Heart right ventricle (tissue), 16 donors: ENCODE data around the gene ANKRD63. TPM values are rescaled to one million over a fixed set of nuclear protein-coding genes. Genes with fewer than 3 reads are reported as not detected.

ENCODE experiments used
- ATAC-seq, 8 donors: fragments of 200-7000 bp; cut with Tn5 transposase; one replicate each; pipeline ENCODE4 v1.9.1; 2020; ENCODE audit warnings: mild to moderate bottlenecking in 8 of 8, moderate library complexity in 8 of 8, moderate number of reproducible peaks in 1 of 8
- DNase-seq, 2 donors: peaks; one replicate each; pipeline ENCODE4 v3.0.0-alpha.2; 2020
- H3K27ac ChIP-seq, 10 donors: fragments of 200-600 bp; sonication (generic) in 2 of 10; one replicate each; pipeline versions ENCODE4 v1.5.0 to v1.8.0; 2020 to 2022; ENCODE audit warnings: mild to moderate bottlenecking in 3 of 10
- H3K27me3 ChIP-seq, 7 donors: fragments of 200-600 bp; one replicate each; pipeline ENCODE4 v1.8.0; 2021 to 2022; ENCODE audit warnings: mild to moderate bottlenecking in 2 of 7
- H3K36me3 ChIP-seq, 9 donors: fragments of 200-600 bp; sonication (generic) in 1 of 9; one replicate each; pipeline versions ENCODE4 v1.5.0 to v1.8.0; 2020 to 2022; ENCODE audit warnings: mild to moderate bottlenecking in 2 of 9
- H3K4me1 ChIP-seq, 9 donors: fragments of 200-600 bp; sonication (generic) in 1 of 9; one replicate each; pipeline versions ENCODE4 v1.5.0 to v1.8.0; 2020 to 2022; ENCODE audit warnings: mild to moderate bottlenecking in 4 of 9
- H3K4me3 ChIP-seq, 10 donors: fragments of 200-600 bp; sonication (generic) in 2 of 10; one replicate each; pipeline versions ENCODE4 v1.5.0 to v1.8.0; 2020 to 2022; ENCODE audit warnings: mild to moderate bottlenecking in 7 of 10, moderate library complexity in 2 of 10
- H3K9me3 ChIP-seq, 11 donors: fragments of 200-600 bp in 10 of 11; sonication (generic) in 2 of 11; one replicate each; pipeline versions ENCODE4 v1.5.0 to v1.8.0; 2013 to 2022; ENCODE audit warnings: mild to moderate bottlenecking in 2 of 11, control low read depth in 1 of 11, moderate library complexity in 1 of 11
- CTCF ChIP-seq, 9 donors: fragments of 200-600 bp; sonication (generic) in 2 of 9; IDR thresholded peaks; one replicate each; pipeline versions ENCODE4 v1.5.0 to v1.8.0; 2021 to 2022; ENCODE audit warnings: antibody characterized with exemption in 9 of 9, mild to moderate bottlenecking in 5 of 9, moderate library complexity in 1 of 9
- WGBS, 2 donors: extraction: QIAGEN DNeasy Blood & Tissue Kit; methylation state at CpG; one replicate each; pipeline ENCODE4 v1.1.7; 2013; ENCODE audit warnings: inconsistent platforms in 1 of 2; 5-methylcytosine and 5-hydroxymethylcytosine counted together
- intact Hi-C, 10 donors: fragments of 100-400 bp; cut with DNase I; formaldehyde crosslinking; loops; one replicate each; pipeline versions ENCODE4 v1.11.1 to v1.14.2; 2022
- polyA plus RNA-seq, 2 donors: library from polyadenylated mRNA; stranded (reverse); fragments of 200-250 nt; gene quantifications; one replicate each; pipeline ENCODE4 v1.2.3, GENCODE V29; 2013
- total RNA-seq, 10 donors: library from RNA; stranded (reverse); fragmentation: NEBNext Ultra II Directional in 3 of 10; extraction: Animal tissue kit (Norgen Biotek cat#: 25700) in 3 of 10; gene quantifications; one replicate each; pipeline versions ENCODE4 v1.2.1 to v1.2.4, GENCODE V29; 2021 to 2023
- donor health status: Arrhythmogenic right ventricular cardiomyopathy.
- donor health status: ischemic (EF 13 %, LVEDD 7.1; RV severe dilation, severe dysfunction).
- donor health status: healthy with polysubstance abuse.
- donor health status: DM: no; HTN: yes; CAD: no.
- donor health status: DM: no; HTN: no; CAD: no.
- donor health status: ischemic (EF 25% LVEDD 6.9; RV normal size, moderate dysfunction).
- donor health status: ischemic (EF 25% LVEDD 5.7; RV mildly dilated, moderate dysfunction).
- donor health status: healthy.
- donor health status: DM: yes; HTN: yes; CAD: no.
- donor health status: Ischemic cardiomyopathy.
- donor health status: ischemic (EF 35%, LVEDD 5.7; RV mildly dilated, moderate dysfunction).
- donor health status: nonischemic (EF 11% LVEDD 7.7; RV severe dilation, severe dysfunction).
- donor health status: DM: yes; HTN: yes; CAD: no.
- donor health status: PGD.
- donor health status: ischemic (EF 29% LVEDD 5.4; RV normal size, mild dysfunction).
- donor health status: nonischemic (EF 23%, LVEDD 6.1; RV moderate dilation, normal function).

The ANKRD63 gene
- total and polyA plus RNA-seq, 12 donors = 0.26 to 1.9 (median 0.44) TPM; not detected in 8

DNA sequence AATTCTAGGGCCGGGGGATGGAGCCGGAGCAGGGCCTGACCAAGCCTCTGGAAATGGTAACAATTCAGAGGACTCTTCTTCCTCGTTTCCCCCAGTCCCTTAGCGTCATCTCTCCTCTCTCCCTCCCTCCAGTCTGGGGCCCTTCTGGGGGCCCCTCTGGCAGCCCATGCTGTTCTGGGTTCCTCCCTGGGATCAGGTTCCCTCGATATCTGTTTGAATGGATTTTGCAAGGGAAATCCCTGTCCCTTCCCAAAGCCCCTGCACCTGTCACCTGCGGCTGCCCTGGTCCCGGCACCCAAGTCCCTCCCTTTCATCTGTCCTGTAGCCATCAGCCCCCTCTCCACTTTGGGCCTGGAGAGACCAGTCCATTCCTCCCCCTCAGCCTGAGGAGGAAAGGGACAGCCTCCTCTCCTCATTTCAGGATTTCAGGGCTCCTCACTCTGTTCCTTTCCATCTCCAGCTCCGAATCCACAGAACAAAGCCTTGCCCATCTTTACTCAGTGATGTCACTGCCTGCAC lies 26.5 kb upstream of the ANKRD63 start:
- Histone ChIP-seq H3K36me3 (no peaks in the 10 kb centered on the region), H3K27me3 (peaks cover 0 to 3% (median 0%) of the 10 kb centered on the region in 7 donors), H3K4me3 (peak overlapping the region in 1 of 10 donors; percentile 60), H3K4me1 (peaks cover 0 to 48% (median 7%) of the 10 kb centered on the region in 9 donors), H3K9me3 (no peaks in the 10 kb centered on the region), H3K27ac (peak overlapping the region in 1 of 10 donors; percentile 98)
- 74 to 82% methylated on average over 8 of the region's 8 CpGs for WGBS, 2 donors
- intact Hi-C loops = no loop called here
- DNase-seq (no peak), ATAC-seq (no peak)
- no peak for TF ChIP-seq CTCF (IDR thresholded peaks at IDR 0.05)

DNA sequence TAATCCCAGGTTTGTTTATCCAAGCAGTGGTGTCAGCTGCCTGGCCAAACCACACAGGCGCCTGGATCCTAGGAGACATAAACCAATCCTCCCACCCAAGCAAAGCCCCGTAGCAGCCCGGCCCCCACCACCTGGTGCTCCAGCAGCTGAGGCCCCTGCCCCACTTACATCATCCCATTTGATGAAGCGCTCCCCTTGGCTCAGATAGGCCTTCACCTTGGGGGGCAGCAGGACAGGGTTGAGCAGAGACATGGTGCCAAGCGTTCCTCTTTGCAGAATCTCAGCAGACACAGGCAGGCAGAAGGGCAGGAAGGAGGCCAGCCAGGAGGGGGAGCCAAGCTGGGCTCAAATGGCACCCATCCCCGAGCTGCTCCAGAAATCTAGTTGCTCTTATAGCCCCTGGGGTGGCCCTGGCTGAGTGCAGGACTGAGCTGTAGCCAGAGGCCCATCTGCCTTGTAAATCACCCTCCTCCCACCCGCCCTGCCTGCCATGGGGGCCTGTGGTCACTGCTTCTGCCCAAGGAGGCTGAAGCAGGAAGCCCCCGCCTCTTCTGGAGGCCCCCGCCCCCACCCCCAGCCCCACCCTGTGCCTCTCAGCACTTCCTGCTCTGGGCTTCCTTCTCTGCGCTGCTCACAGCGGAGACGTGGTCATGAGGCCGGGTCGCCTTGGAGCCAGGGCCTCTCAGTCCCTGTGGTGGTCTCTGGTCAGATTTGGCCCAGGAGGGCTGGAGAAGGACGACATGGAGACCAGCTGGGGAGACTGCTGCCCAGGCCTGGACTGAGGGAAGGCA lies 24.8 kb upstream of the ANKRD63 start, which contains the start of gene PLCB2:
PLCB2 (minus strand) TSS at position 515 of the 791 bp plus-strand sequence; CDS start at position 252, 263 bp downstream.
- peak in 7 of 9 donors; percentile 11 to 42 (median 24) for TF ChIP-seq CTCF (IDR thresholded peaks at IDR 0.05)
- peaks cover 0 to 3% (median 0%) of the 10 kb centered on the region in 7 donors for H3K27me3 ChIP-seq
- intact Hi-C loops = no loop called here
- peak within 1 kb of the TSS in 7 of 10 donors; percentile 21 to 60 (median 35) for H3K4me3 ChIP-seq
- H3K4me1 ChIP-seq = peaks cover 0 to 42% (median 0%) of the 10 kb centered on the region in 9 donors
- ATAC-seq (peak; percentile 45 to 82 (median 66)), DNase-seq (peak in 1 of 2 donors; percentile 40)
- peaks cover 0 to 12% (median 0%) of the 10 kb centered on the region in 9 donors for H3K36me3 ChIP-seq
- no peaks in the 10 kb centered on the region for H3K9me3 ChIP-seq
- H3K27ac ChIP-seq = peak within 1 kb of the TSS in 4 of 10 donors; percentile 27 to 98 (median 59)
- 49 to 63% methylated on average over 15 of the region's 15 CpGs for WGBS, 2 donors

DNA sequence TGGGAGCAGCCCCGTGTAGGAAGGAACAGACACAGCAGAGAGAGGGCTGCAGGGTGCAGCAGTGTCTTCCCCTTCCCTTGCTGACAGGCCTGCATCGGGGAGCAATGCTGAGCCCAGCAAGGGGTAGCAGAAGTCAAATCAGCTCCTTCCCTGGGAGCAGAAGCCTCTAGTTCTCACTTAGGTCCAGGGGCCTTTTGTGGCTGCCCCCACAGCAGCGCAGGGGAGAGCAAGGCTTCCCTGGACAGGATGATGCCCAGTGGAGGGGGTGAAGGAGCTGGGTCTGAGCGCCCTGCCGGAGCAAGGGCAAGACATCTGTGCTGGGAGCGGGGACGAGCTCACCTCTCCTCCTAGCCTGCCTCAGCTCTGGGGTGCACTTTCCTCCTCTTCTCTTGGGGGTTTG lies 24.0 kb upstream of the ANKRD63 start:
- Histone ChIP-seq H3K4me1 (peaks cover 2 to 49% (median 3%) of the 10 kb centered on the region in 9 donors), H3K36me3 (peaks cover 0 to 19% (median 0%) of the 10 kb centered on the region in 9 donors), H3K27ac (peak overlapping the region in 3 of 10 donors; percentile 19 to 98 (median 34)), H3K27me3 (peaks cover 0 to 3% (median 0%) of the 10 kb centered on the region in 7 donors), H3K9me3 (no peaks in the 10 kb centered on the region), H3K4me3 (peak overlapping the region in 7 of 10 donors; percentile 10 to 60 (median 35))
- WGBS, 2 donors = 86 to 89% methylated on average over 7 of the region's 7 CpGs
- ATAC-seq = no peak
- no peak for TF ChIP-seq CTCF (IDR thresholded peaks at IDR 0.05)
- intact Hi-C loops = no loop called here
- no peak for DNase-seq

DNA sequence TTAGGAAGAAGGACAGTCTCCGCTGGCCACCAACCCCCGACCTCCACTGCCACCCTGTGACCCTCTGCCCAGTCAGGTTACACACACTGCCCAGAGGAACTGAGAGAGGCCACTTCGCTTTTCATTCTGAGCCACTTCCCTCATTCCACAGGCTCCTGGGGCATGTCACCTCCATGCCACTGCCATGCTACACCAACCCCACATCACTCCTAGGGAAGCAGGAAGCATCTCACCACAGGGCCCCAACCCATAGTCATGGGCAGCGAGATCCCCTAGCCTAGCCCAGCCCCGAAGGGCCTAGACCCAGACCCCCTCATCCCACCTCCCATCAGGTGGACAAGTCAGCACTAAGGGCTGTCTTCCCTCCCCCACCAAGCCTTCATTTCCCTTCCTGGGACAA lies 23.5 kb upstream of the ANKRD63 start:
- Histone ChIP-seq H3K27me3 (peaks cover 0 to 3% (median 0%) of the 10 kb centered on the region in 7 donors), H3K36me3 (peaks cover 0 to 24% (median 0%) of the 10 kb centered on the region in 9 donors), H3K9me3 (no peaks in the 10 kb centered on the region), H3K27ac (peak overlapping the region in 1 of 10 donors; percentile 98), H3K4me3 (peak overlapping the region in 7 of 10 donors; percentile 10 to 60 (median 35)), H3K4me1 (peaks cover 2 to 54% (median 7%) of the 10 kb centered on the region in 9 donors)
- no peak for DNase-seq
- ATAC-seq = peak in 1 of 8 donors; percentile 20
- intact Hi-C loops = no loop called here
- WGBS, 2 donors = 88 to 92% methylated on average over 5 of the region's 5 CpGs
- no peak for TF ChIP-seq CTCF (IDR thresholded peaks at IDR 0.05)
